HL-60/S4 treated with phorbol 12-myristate 13-acetate at 8.2 ng/mL for 4 days and 3 days (cell line): ENCODE results near the gene CPB1.
"Not testable (repeated sequence)": the region's sequence is repeated elsewhere in the genome, so short reads cannot be mapped to it uniquely, and the experiment has no call there.

ENCODE experiments used
- in situ Hi-C: fragments of 300-500 bp; cut with MboI; formaldehyde crosslinking; loops from 2 replicates; pipeline ENCODE4 v1.15.0; 2022; ENCODE audit warnings: low sequenced_read_pairs

CPB1 gene

GRCh38 chr3:148827585-148827984 lies at the start of gene CPB1:
Gene CPB1 (plus strand): TSS chr3:148827811. CDS start chr3:148827824, 13 bp downstream.
- in situ Hi-C loops = no loop called here

GRCh38 chr3:148778926-148779325 lies 48.7 kb upstream of the CPB1 start:
- in situ Hi-C loops = no loop called here

GRCh38 chr3:148785026-148785425 lies 42.6 kb upstream of the CPB1 start:
- in situ Hi-C loops = not testable (repeated sequence)

GRCh38 chr3:148786159-148786558 lies 41.5 kb upstream of the CPB1 start:
- in situ Hi-C loops = not testable (repeated sequence)

GRCh38 chr3:148789146-148789545 lies 38.5 kb upstream of the CPB1 start:
- in situ Hi-C loops = no loop called here

GRCh38 chr3:148789906-148790305 lies 37.7 kb upstream of the CPB1 start:
- in situ Hi-C loops = no loop called here

GRCh38 chr3:148790370-148790769 lies 37.2 kb upstream of the CPB1 start:
- in situ Hi-C loops = no loop called here

GRCh38 chr3:148790851-148791735 lies 36.5 kb upstream of the CPB1 start:
- in situ Hi-C loops = no loop called here

GRCh38 chr3:148791920-148792319 lies 35.7 kb upstream of the CPB1 start:
- in situ Hi-C loops = no loop called here

- in situ Hi-C loops = no loop called here
Observed at GRCh38 chr3:148792516-148792915, 35.1 kb upstream of the CPB1 start.

- in situ Hi-C loops = no loop called here
Observed at GRCh38 chr3:148796799-148797198, 30.8 kb upstream of the CPB1 start.

- in situ Hi-C loops = no loop called here
Observed at GRCh38 chr3:148797795-148798194, 29.8 kb upstream of the CPB1 start.

GRCh38 chr3:148800414-148800813 lies 27.2 kb upstream of the CPB1 start:
- in situ Hi-C loops = no loop called here

GRCh38 chr3:148809835-148810234 lies 17.8 kb upstream of the CPB1 start:
- in situ Hi-C loops = no loop called here

GRCh38 chr3:148815316-148816110 lies 12.1 kb upstream of the CPB1 start:
- in situ Hi-C loops = no loop called here

- in situ Hi-C loops = no loop called here
Observed at GRCh38 chr3:148816427-148816826, 11.2 kb upstream of the CPB1 start.

- in situ Hi-C loops = no loop called here
Observed at GRCh38 chr3:148816981-148817525, 10.6 kb upstream of the CPB1 start.

- in situ Hi-C loops = no loop called here
Observed at GRCh38 chr3:148820361-148821245, 7.0 kb upstream of the CPB1 start.

GRCh38 chr3:148823026-148823425 lies 4.6 kb upstream of the CPB1 start:
- in situ Hi-C loops = no loop called here

- in situ Hi-C loops = no loop called here
Observed at GRCh38 chr3:148825476-148825875, 2.1 kb upstream of the CPB1 start.
